H1 (cell line): ENCODE data around the gene VPS35L. TPM values are rescaled to one million over a fixed set of nuclear protein-coding genes. Genes with fewer than 3 reads are reported as not detected.

Experiments used
- BRCA1 ChIP-seq: IDR thresholded peaks from 2 replicates; pipeline ENCODE4 v1.6.1; 2012; ENCODE audit warnings: low read depth, low read length, improper control_type of control experiment
- CBX8 ChIP-seq: fragments of 300-800, 300-1000 bp; sonication (generic); IDR thresholded peaks from 2 replicates; pipeline ENCODE4 v1.7.1; 2016; ENCODE audit warnings: low read depth, low read length, borderline replicate concordance
- CHD7 ChIP-seq: fragments of 300-600 bp; sonication (generic); IDR thresholded peaks from 2 replicates; pipeline ENCODE4 v1.7.1; 2012; ENCODE audit warnings: low read length, moderate library complexity, mild to moderate bottlenecking, inconsistent platforms; ENCODE audit not compliant: insufficient replicate concordance
- CTBP2 ChIP-seq: IDR thresholded peaks from 2 replicates; pipeline ENCODE4 v1.7.0; 2011; ENCODE audit warnings: borderline replicate concordance, mild to moderate bottlenecking, moderate library complexity, mixed read lengths, low read length; ENCODE audit not compliant: insufficient read depth, insufficient read length
- EGR1 ChIP-seq: IDR thresholded peaks from 2 replicates; pipeline ENCODE4 v1.6.1; 2011; ENCODE audit warnings: low read depth, low read length, borderline replicate concordance
- GABPA ChIP-seq: IDR thresholded peaks from 2 replicates; pipeline ENCODE4 v1.6.1; 2011; ENCODE audit warnings: mild to moderate bottlenecking, low read length, moderate library complexity, borderline replicate concordance; ENCODE audit not compliant: insufficient read depth
- KDM5A ChIP-seq: fragments of 200-600 bp; IDR thresholded peaks from 2 replicates; pipeline ENCODE4 v1.7.1; 2012; ENCODE audit warnings: mild to moderate bottlenecking, low read length, inconsistent platforms, mixed read lengths
- NRF1 ChIP-seq: IDR thresholded peaks from 2 replicates; pipeline ENCODE4 v1.6.1; 2011; ENCODE audit warnings: mild to moderate bottlenecking, low read depth, low read length, improper control_type of control experiment
- POLR2A ChIP-seq, 2 experiments: IDR thresholded peaks; 1 replicate in 1 of 2; 2 replicates in 1 of 2; pipeline ENCODE4 v1.6.1; 2011; ENCODE audit warnings: low read depth in 2 of 2, low read length in 2 of 2, mild to moderate bottlenecking in 2 of 2; ENCODE audit errors: control extremely low read depth in 1 of 2
- SIRT6 ChIP-seq: IDR thresholded peaks from one replicate; pipeline ENCODE4 v1.7.1; 2012; ENCODE audit warnings: low read length, inconsistent platforms
- USF2 ChIP-seq: IDR thresholded peaks from 2 replicates; pipeline ENCODE4 v1.6.1; 2011; ENCODE audit warnings: low read length, improper control_type of control experiment
- polyA plus RNA-seq, 7 experiments: library from polyadenylated mRNA; depleted of rRNA in 3 of 7; stranded (reverse) in 5 of 7; unstranded in 2 of 7; fragments of >200 nt in 5 of 7; fragments of 200-250 nt in 2 of 7; gene quantifications; 1 replicate in 5 of 7; 2 replicates in 1 of 7; 4 replicates in 1 of 7; pipeline versions ENCODE4 v1.2.1 to v1.2.3, GENCODE V29; 2011 to 2013; ENCODE audit warnings: missing spikeins in 2 of 7, mixed read lengths in 2 of 7
- total RNA-seq: library from RNA; stranded (reverse); fragmentation: NEBNext Ultra II Directional; extraction: Animal tissue kit (Norgen Biotek cat#: 25700); gene quantifications from 2 replicates; pipeline ENCODE4 v1.2.1, GENCODE V29; 2021

Gene VPS35L
- total and polyA plus RNA-seq, 2 of the 8 experiments (the other 6 are each of a cell fraction or from before 2014, with no cell fraction given): 31.5 to 57.1 TPM

- no peak for TF ChIP-seq CHD7
- no peak for TF ChIP-seq BRCA1
- TF ChIP-seq CBX8: no peak
- no peak for TF ChIP-seq SIRT6
- no peak for TF ChIP-seq KDM5A
- no peak for TF ChIP-seq EGR1
- TF ChIP-seq NRF1: no peak
- TF ChIP-seq USF2: no peak
- no peak for TF ChIP-seq CTBP2
- no peak for TF ChIP-seq GABPA
- TF ChIP-seq POLR2A (IDR thresholded peaks at IDR 0.05; ENCODE audit: control extremely low read depth in 1 of 2, low read depth in 2 of 2, low read length in 2 of 2): no peak
Observed at GRCh38 chr16:19744670-19745069, 189.2 kb downstream of the VPS35L start (continued).
